ENCODE data around the gene CEP135.

GRCh38 chr4:56051710-56052075, 102.9 kb downstream of the CEP135 start:
- TF ChIP-seq POLR2A (IDR thresholded peaks at IDR 0.05; ENCODE audit: low read depth, low read length): no peak
- TF ChIP-seq CTCF (IDR thresholded peaks at IDR 0.05; ENCODE audit: extremely low read depth in 1 of 2, insufficient read depth in 1 of 2, low read depth in 1 of 2, low read length in 2 of 2): no peak
- TF ChIP-seq POLR2AphosphoS5 (IDR thresholded peaks at IDR 0.05; ENCODE audit: insufficient read depth, low read depth, low read length): no peak
- TF ChIP-seq EZH2 (IDR thresholded peaks at IDR 0.05; ENCODE audit: borderline replicate concordance, low read depth, low read length, severe bottlenecking): no peak
- no peak for TF ChIP-seq MYC (IDR thresholded peaks at IDR 0.05; ENCODE audit: low read depth, low read length)
